GM10266 (cell line): Measurements from ENCODE around the gene TYSND1.

Experiments
- DNase-seq: peaks from one replicate; pipeline ENCODE4 v3.0.0; 2012; ENCODE audit errors: extremely low spot score
- TF ChIP-seq, protein P1 (sequence below): IDR thresholded peaks from 2 replicates; pipeline ENCODE4 v1.5.1; 2012; ENCODE audit warnings: mild to moderate bottlenecking, low read depth; ENCODE audit not compliant: control insufficient read depth, insufficient read depth; ENCODE audit errors: missing control alignments

TYSND1 gene

DNA sequence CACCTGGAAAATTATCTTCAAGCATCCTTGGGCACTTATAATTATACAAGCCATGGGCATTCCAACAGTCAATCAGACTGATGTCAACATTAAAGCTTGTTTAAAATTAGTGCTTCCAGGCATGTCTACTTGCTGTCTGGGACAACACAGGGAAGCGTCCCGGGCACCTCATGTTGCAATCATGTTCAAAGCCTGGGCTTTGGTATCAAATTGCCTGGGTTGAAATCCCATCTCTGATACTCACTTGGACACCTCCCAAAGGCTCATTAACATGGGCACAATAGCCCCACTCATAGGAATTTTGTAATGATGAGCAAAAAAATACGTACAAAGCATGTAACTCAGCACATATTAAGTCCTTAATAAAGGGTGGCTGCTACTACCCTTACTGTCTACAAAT, 28.3 kb downstream of the TYSND1 start:
- DNase-seq, result no peak
- TF ChIP-seq, protein P1, sequence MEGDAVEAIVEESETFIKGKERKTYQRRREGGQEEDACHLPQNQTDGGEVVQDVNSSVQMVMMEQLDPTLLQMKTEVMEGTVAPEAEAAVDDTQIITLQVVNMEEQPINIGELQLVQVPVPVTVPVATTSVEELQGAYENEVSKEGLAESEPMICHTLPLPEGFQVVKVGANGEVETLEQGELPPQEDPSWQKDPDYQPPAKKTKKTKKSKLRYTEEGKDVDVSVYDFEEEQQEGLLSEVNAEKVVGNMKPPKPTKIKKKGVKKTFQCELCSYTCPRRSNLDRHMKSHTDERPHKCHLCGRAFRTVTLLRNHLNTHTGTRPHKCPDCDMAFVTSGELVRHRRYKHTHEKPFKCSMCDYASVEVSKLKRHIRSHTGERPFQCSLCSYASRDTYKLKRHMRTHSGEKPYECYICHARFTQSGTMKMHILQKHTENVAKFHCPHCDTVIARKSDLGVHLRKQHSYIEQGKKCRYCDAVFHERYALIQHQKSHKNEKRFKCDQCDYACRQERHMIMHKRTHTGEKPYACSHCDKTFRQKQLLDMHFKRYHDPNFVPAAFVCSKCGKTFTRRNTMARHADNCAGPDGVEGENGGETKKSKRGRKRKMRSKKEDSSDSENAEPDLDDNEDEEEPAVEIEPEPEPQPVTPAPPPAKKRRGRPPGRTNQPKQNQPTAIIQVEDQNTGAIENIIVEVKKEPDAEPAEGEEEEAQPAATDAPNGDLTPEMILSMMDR, result no peak

DNA sequence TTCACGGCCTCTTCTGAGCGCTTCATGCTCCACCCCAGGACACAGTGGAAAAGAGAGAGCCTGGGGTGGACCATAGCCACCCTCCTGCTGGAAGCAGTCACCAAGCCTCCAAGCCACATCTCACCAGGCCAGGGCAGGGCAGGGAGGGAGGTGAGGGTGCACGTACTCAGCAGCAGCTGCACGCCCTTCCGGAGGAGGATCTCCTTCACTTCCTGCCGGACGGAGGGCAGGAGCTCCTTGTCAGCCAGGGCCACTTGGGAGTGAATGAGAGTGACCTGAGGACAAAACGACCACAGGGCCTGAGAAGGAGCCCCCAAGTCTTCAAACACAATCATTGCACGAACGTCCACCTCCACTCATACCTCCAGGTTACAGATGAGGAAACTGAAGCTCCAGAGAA, 28.9 kb downstream of the TYSND1 start:
- TF ChIP-seq, protein P1, result no peak

DNA sequence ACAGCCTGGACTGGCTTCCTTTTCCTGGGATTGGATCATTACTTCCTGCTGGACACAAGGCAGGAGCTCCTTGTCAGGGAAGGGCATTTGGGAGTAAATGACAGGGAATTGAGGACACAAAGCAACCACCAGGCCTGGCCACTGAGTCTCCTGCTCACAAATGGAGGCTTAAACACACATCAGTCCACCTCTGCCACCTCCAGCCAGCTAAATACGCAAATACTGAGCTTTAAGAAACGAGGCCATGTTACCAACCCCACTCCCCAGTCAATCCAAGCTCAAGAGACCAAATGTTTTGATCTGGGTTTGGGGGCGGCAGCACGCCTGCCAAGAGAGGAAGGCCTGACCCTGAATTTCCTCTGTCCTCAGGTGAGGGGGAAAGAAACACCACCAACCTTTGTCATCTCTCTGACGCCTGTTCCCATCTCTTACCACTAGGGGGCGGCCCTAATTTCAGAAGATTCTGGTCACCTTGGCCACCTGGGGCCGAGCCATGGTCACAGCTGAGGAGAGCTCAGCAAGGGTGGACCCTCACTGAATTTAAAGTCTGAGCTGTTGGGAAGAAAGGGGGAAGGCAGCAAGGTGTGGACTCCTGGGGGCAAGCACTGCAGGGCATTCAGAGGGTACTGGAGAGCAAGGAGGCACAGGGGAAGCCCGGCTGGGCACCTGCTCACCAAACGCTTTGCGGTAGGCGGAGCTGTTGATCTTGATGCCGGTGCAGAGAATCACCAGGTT, 30.4 kb downstream of the TYSND1 start:
- TF ChIP-seq, protein P1, result peak; percentile 82
- peak; percentile 73 for DNase-seq

More for the DNA sequence above, 28.9 kb downstream of the TYSND1 start:
- DNase-seq, result no peak

DNA sequence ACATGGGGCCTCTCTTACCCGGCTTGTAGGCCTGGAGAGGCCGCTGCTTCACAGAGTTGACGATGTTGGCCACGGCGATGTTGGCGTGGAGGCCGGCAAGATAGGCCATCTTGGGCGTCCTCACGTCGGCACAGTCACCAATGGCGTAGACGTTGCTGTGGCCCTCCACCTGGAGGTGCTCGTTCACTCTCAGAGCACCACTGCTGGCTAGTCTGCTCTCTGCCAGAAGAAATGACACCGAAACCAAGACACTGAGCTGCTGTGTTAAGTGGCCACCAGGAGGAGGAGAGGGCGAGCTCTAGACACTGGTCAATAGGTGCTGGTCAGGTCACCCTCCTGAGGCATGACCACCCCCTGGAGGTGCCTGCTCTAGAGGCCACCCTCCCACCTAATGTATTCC, 31.6 kb downstream of the TYSND1 start:
- DNase-seq, result no peak
- TF ChIP-seq, protein P1, result no peak

DNA sequence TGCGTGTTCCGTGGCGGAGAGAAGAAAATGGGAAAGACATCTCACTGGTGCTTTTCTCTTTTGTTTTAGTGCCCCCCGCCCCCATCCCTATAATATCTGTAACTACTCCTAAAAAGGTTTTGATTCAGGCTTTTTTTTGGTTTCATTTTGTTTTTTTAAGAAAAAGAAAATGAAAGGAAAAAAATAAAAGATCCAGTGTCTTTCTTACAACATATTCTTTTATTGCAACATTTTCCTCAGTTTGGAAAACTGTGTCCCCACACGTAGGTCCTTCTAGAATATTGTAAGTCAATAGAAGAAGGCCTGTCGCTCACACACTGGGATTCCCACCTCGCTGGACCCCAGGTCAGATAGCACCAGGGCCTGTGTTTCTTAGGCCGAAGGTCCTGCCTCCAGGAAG, 34.4 kb downstream of the TYSND1 start:
- no peak for DNase-seq

DNA sequence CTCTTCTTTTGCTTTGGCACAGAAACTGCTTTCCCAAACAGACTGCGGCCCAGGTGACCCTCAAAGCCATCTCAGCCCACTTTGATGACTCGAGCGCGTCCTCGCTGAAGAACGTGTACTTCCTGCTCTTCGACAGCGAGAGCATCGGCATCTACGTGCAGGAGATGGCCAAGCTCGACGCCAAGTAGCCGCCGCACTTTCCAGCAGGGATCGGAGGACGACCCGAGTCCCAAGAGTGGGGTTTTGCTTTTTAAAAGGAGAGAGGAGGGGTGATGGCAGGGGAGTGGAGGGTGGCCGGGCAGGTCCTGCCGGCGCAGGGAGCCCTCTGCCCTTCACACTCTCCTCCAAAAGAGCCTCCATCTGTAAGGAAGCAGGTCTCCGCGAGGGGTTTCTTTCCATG, 35.0 kb downstream of the TYSND1 start:
- DNase-seq, result no peak
- TF ChIP-seq, protein P1, result no peak

More for the DNA sequence above, 34.4 kb downstream of the TYSND1 start:
- TF ChIP-seq, protein P1, result no peak

DNA sequence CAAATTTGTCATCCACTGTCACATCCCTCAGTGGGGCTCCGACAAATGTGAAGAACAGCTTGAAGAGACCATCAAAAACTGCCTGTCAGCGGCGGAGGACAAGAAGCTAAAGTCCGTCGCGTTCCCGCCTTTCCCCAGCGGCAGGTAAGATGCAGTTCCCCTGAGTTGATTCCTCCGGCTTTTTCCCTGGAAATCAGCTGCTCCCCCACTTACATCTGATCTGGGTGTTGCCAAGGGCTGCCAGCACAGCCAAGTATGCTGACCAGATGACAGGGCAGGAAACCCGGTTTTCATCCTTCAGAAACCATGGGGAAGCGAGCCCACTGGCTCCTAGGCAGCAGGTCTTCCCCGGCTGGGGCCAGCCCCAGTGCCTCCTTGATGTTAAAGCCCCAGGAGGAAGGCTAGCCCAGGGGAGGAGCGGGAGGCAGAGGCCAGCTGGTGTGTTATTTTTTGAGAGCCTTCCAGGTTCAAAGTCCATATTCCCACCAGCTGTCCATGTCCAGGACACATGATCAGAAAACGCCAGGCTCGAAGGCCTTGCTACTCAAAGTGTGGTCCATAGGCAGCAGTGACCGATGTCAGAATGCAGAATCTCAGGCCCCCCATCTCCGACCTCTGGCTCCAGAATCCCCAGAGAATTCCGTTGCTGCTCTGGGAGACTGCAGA, 37.3 kb downstream of the TYSND1 start:
- no peak for DNase-seq
- TF ChIP-seq, protein P1, result no peak
